ENCODE data around the gene CAMK2D. TPM values are rescaled to one million over a fixed set of nuclear protein-coding genes. Genes with fewer than 3 reads are reported as not detected.

Gene CAMK2D
- total and polyA plus RNA-seq, 4 donors = 10.1 to 31.0 (median 25.6) TPM

DNA sequence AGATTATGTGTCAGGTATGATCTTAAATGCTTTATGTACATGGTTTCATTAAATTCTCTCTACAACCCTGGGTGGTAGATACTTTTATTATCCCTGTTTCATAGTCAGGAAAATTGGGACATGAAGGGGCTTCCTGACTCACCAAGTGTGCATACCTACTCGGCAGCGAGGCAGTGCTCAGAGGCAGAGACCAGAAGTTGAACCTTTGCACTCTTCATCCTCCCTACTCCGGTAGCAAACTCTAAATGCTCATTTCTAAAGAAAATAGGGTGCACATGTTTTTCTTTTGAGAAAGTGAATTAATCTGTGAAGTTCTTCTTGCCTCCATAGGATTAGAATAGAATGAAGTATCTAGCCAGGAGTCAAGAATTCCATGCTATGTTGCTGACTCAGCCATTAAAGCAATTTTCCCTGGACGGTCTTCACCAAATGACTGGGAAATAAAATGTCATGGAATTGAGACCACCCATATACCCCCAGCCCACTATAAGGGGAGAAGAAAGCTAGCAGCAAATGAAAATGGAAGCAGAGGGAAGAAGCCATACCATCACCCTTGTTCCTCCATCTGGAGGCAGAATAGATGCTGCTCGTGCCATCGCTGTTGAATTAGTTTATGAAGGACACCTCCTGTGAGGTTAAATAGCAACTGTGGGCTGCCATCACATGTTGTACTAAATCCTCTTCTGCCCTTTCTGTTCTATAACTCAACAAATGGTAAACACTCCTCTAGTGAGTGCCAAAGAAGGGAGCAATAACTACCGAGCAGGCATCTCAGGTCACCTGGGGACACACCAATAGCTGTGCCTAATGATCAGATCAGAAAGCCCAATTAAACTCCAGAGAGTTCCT is 355.4 kb downstream of the CAMK2D start:
- Histone ChIP-seq H3K9me3 (ENCODE audit: control insufficient read depth in 4 of 4, low read length in 3 of 4) (no peaks in the 10 kb centered on the region), H3K27me3 (ENCODE audit: control insufficient read depth in 4 of 4, insufficient read depth in 4 of 4, low read length in 3 of 4) (no peaks in the 10 kb centered on the region), H3K36me3 (ENCODE audit: control insufficient read depth in 4 of 4, insufficient read depth in 3 of 4, low read depth in 1 of 4, low read length in 3 of 4) (no peaks in the 10 kb centered on the region), H3K27ac (ENCODE audit: low read depth in 1 of 2, low read length in 2 of 2) (peak overlapping the region; percentile 63 to 70), H3K4me3 (ENCODE audit: low read depth in 1 of 3, low read length in 3 of 3) (peak overlapping the region; percentile 15 to 37 (median 28)), H3K9ac (ENCODE audit: low read depth in 1 of 2, low read length in 2 of 2) (peak overlapping the region in 1 of 2 donors; percentile 58), H3K4me1 (ENCODE audit: control insufficient read depth in 4 of 4, insufficient read depth in 4 of 4, low read length in 3 of 4) (peaks cover 13 to 53% (median 43%) of the 10 kb centered on the region in 4 donors)
- no peak for TF ChIP-seq SP1 (IDR thresholded peaks at IDR 0.05)
- peak in 1 of 2 donors; percentile 37 for TF ChIP-seq JUND (IDR thresholded peaks at IDR 0.05)
- WGBS = 44% methylated on average over 7 of the region's 7 CpGs
- no peak for DNase-seq (ENCODE audit: low spot score)

- no peak for DNase-seq (ENCODE audit: low spot score)
- Histone ChIP-seq H3K27ac (ENCODE audit: low read depth in 1 of 2, low read length in 2 of 2) (peak overlapping the region; percentile 70 to 82), H3K36me3 (ENCODE audit: control insufficient read depth in 4 of 4, insufficient read depth in 3 of 4, low read depth in 1 of 4, low read length in 3 of 4) (no peaks in the 10 kb centered on the region), H3K4me3 (ENCODE audit: low read depth in 1 of 3, low read length in 3 of 3) (no peak overlapping the region), H3K9ac (ENCODE audit: low read depth in 1 of 2, low read length in 2 of 2) (no peak overlapping the region), H3K4me1 (ENCODE audit: control insufficient read depth in 4 of 4, insufficient read depth in 4 of 4, low read length in 3 of 4) (peaks cover 10 to 53% (median 43%) of the 10 kb centered on the region in 4 donors), H3K27me3 (ENCODE audit: control insufficient read depth in 4 of 4, insufficient read depth in 4 of 4, low read length in 3 of 4) (no peaks in the 10 kb centered on the region), H3K9me3 (ENCODE audit: control insufficient read depth in 4 of 4, low read length in 3 of 4) (no peaks in the 10 kb centered on the region)
- 21% methylated on average over 2 of the region's 2 CpGs for whole genome bisulfite sequencing
- TF ChIP-seq YY1 (IDR thresholded peaks at IDR 0.05) = no peak
- TF ChIP-seq, protein P1, sequence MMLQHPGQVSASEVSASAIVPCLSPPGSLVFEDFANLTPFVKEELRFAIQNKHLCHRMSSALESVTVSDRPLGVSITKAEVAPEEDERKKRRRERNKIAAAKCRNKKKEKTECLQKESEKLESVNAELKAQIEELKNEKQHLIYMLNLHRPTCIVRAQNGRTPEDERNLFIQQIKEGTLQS (IDR thresholded peaks at IDR 0.05) = peak; percentile 29
Measured at GRCh38 chr4:113404841-113405240, 356.7 kb downstream of the CAMK2D start.

- DNase-seq (ENCODE audit: low spot score) = no peak
- no peaks in the 10 kb centered on the region for H3K36me3 ChIP-seq (ENCODE audit: control insufficient read depth in 4 of 4, insufficient read depth in 3 of 4, low read depth in 1 of 4, low read length in 3 of 4)
- H3K9me3 ChIP-seq (ENCODE audit: control insufficient read depth in 4 of 4, low read length in 3 of 4) = no peaks in the 10 kb centered on the region
- H3K27me3 ChIP-seq (ENCODE audit: control insufficient read depth in 4 of 4, insufficient read depth in 4 of 4, low read length in 3 of 4) = no peaks in the 10 kb centered on the region
- TF ChIP-seq CTCF (IDR thresholded peaks at IDR 0.05; ENCODE audit: low read depth, low read length, missing input control) (no peak), TAF1 (conservative IDR thresholded peaks at IDR 0.05) (no peak), RAD21 (IDR thresholded peaks at IDR 0.05) (peak; percentile 51 to 60), FOXA2 (IDR thresholded peaks at IDR 0.05) (peak; percentile 98), EGR1 (IDR thresholded peaks at IDR 0.05; ENCODE audit: low read depth in 2 of 2) (no peak), SP1 (IDR thresholded peaks at IDR 0.05) (peak; percentile 89), HNF4G (IDR thresholded peaks at IDR 0.05) (peak; percentile 79), MAX (IDR thresholded peaks at IDR 0.05) (peak; percentile 67), NR2F2 (IDR thresholded peaks at IDR 0.05) (peak; percentile 21), FOXA1 (IDR thresholded peaks at IDR 0.05) (peak; percentile 92), YY1 (IDR thresholded peaks at IDR 0.05) (peak; percentile 86), JUND (IDR thresholded peaks at IDR 0.05) (peak; percentile 58 to 88), ZBTB33 (IDR thresholded peaks at IDR 0.05) (peak; percentile 77), GABPA (IDR thresholded peaks at IDR 0.05 in 1 of 2, conservative IDR thresholded peaks at IDR 0.05 in 1 of 2) (no peak), HNF4A (conservative IDR thresholded peaks at IDR 0.05) (peak; percentile 94), RXRA (IDR thresholded peaks at IDR 0.05) (peak; percentile 86 to 90)
- TF ChIP-seq, protein P1 (IDR thresholded peaks at IDR 0.05) = peak; percentile 55
- TF ChIP-seq, protein P2, sequence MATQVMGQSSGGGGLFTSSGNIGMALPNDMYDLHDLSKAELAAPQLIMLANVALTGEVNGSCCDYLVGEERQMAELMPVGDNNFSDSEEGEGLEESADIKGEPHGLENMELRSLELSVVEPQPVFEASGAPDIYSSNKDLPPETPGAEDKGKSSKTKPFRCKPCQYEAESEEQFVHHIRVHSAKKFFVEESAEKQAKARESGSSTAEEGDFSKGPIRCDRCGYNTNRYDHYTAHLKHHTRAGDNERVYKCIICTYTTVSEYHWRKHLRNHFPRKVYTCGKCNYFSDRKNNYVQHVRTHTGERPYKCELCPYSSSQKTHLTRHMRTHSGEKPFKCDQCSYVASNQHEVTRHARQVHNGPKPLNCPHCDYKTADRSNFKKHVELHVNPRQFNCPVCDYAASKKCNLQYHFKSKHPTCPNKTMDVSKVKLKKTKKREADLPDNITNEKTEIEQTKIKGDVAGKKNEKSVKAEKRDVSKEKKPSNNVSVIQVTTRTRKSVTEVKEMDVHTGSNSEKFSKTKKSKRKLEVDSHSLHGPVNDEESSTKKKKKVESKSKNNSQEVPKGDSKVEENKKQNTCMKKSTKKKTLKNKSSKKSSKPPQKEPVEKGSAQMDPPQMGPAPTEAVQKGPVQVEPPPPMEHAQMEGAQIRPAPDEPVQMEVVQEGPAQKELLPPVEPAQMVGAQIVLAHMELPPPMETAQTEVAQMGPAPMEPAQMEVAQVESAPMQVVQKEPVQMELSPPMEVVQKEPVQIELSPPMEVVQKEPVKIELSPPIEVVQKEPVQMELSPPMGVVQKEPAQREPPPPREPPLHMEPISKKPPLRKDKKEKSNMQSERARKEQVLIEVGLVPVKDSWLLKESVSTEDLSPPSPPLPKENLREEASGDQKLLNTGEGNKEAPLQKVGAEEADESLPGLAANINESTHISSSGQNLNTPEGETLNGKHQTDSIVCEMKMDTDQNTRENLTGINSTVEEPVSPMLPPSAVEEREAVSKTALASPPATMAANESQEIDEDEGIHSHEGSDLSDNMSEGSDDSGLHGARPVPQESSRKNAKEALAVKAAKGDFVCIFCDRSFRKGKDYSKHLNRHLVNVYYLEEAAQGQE (IDR thresholded peaks at IDR 0.05) = peak; percentile 59
- H3K4me1 ChIP-seq (ENCODE audit: control insufficient read depth in 4 of 4, insufficient read depth in 4 of 4, low read length in 3 of 4) = peaks cover 10 to 52% (median 43%) of the 10 kb centered on the region in 4 donors
- no peak overlapping the region for H3K4me3 ChIP-seq (ENCODE audit: low read depth in 1 of 3, low read length in 3 of 3)
- no peak overlapping the region for H3K9ac ChIP-seq (ENCODE audit: low read depth in 1 of 2, low read length in 2 of 2)
- peak overlapping the region; percentile 70 to 82 for H3K27ac ChIP-seq (ENCODE audit: low read depth in 1 of 2, low read length in 2 of 2)
- WGBS = 39% methylated on average over 4 of the region's 4 CpGs
Measured at GRCh38 chr4:113404167-113404571, 357.4 kb downstream of the CAMK2D start.
